Measurements from ENCODE around the gene ZBTB45. TPM values are rescaled to one million over a fixed set of nuclear protein-coding genes. Genes with fewer than 3 reads are reported as not detected.

Gene ZBTB45
- total and polyA plus RNA-seq, 9 of the 15 experiments (the other 6 are each of a cell fraction or from before 2014, with no cell fraction given), result 0.08 to 16.1 (median 1.8) TPM

DNA sequence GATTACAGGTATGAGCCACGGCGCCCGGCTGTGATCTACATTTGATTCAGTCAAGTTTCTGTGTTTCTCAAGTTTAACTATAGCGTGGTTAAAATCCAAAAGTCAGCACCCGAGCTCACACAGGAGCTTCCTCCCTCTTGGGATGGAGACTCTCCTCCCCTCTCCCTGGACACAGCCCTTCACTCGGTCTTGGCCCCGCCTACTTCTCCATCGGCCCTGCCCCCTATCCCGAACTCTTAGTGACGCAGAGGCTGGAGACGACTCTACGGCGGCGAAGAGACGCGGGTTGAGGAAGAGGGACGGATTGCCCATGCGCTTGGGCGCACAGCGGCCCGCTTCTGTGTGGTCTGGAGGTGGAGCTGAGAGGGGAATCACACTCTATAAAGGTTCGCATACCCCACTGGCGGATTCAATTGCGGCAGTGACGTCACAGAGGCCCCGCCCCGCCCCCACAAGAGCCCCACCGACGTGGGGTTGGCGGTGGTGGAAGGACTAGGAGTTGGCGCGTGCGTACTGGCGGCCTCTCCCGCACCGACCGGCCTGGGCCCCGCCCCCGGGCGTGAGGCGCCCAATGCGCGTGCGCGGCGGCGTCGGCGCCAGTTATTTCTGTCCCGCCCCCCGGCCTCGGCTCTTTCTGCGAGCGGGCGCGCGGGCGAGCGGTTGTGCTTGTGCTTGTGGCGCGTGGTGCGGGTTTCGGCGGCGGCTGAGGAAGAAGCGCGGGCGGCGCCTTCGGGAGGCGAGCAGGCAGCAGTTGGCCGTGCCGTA, 24.4 kb upstream of the ZBTB45 start, which contains the start of gene TRIM28 (continued):
- TF ChIP-seq, protein P1, sequence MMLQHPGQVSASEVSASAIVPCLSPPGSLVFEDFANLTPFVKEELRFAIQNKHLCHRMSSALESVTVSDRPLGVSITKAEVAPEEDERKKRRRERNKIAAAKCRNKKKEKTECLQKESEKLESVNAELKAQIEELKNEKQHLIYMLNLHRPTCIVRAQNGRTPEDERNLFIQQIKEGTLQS (IDR thresholded peaks at IDR 0.05), result peak; percentile 87
- TF ChIP-seq, protein P1 (CRISPR knock-in tag; conservative IDR thresholded peaks at IDR 0.05), result no peak
- TF ChIP-seq THRAP3 (IDR thresholded peaks at IDR 0.05; ENCODE audit: borderline replicate concordance) (no peak), LCOR (CRISPR knock-in tag; IDR thresholded peaks at IDR 0.05) (peak; percentile 84), CEBPB (tag; IDR thresholded peaks at IDR 0.05) (no peak), ZNF75A (CRISPR knock-in tag; IDR thresholded peaks at IDR 0.05) (no peak), RUNX1 (IDR thresholded peaks at IDR 0.05; ENCODE audit: low read depth) (no peak), ILK (tag; IDR thresholded peaks at IDR 0.05; ENCODE audit: borderline replicate concordance, low read depth) (no peak)
- TF ChIP-seq, protein P2, sequence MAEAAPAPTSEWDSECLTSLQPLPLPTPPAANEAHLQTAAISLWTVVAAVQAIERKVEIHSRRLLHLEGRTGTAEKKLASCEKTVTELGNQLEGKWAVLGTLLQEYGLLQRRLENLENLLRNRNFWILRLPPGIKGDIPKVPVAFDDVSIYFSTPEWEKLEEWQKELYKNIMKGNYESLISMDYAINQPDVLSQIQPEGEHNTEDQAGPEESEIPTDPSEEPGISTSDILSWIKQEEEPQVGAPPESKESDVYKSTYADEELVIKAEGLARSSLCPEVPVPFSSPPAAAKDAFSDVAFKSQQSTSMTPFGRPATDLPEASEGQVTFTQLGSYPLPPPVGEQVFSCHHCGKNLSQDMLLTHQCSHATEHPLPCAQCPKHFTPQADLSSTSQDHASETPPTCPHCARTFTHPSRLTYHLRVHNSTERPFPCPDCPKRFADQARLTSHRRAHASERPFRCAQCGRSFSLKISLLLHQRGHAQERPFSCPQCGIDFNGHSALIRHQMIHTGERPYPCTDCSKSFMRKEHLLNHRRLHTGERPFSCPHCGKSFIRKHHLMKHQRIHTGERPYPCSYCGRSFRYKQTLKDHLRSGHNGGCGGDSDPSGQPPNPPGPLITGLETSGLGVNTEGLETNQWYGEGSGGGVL (CRISPR knock-in tag; IDR thresholded peaks at IDR 0.05), result no peak
- TF ChIP-seq, protein P3, sequence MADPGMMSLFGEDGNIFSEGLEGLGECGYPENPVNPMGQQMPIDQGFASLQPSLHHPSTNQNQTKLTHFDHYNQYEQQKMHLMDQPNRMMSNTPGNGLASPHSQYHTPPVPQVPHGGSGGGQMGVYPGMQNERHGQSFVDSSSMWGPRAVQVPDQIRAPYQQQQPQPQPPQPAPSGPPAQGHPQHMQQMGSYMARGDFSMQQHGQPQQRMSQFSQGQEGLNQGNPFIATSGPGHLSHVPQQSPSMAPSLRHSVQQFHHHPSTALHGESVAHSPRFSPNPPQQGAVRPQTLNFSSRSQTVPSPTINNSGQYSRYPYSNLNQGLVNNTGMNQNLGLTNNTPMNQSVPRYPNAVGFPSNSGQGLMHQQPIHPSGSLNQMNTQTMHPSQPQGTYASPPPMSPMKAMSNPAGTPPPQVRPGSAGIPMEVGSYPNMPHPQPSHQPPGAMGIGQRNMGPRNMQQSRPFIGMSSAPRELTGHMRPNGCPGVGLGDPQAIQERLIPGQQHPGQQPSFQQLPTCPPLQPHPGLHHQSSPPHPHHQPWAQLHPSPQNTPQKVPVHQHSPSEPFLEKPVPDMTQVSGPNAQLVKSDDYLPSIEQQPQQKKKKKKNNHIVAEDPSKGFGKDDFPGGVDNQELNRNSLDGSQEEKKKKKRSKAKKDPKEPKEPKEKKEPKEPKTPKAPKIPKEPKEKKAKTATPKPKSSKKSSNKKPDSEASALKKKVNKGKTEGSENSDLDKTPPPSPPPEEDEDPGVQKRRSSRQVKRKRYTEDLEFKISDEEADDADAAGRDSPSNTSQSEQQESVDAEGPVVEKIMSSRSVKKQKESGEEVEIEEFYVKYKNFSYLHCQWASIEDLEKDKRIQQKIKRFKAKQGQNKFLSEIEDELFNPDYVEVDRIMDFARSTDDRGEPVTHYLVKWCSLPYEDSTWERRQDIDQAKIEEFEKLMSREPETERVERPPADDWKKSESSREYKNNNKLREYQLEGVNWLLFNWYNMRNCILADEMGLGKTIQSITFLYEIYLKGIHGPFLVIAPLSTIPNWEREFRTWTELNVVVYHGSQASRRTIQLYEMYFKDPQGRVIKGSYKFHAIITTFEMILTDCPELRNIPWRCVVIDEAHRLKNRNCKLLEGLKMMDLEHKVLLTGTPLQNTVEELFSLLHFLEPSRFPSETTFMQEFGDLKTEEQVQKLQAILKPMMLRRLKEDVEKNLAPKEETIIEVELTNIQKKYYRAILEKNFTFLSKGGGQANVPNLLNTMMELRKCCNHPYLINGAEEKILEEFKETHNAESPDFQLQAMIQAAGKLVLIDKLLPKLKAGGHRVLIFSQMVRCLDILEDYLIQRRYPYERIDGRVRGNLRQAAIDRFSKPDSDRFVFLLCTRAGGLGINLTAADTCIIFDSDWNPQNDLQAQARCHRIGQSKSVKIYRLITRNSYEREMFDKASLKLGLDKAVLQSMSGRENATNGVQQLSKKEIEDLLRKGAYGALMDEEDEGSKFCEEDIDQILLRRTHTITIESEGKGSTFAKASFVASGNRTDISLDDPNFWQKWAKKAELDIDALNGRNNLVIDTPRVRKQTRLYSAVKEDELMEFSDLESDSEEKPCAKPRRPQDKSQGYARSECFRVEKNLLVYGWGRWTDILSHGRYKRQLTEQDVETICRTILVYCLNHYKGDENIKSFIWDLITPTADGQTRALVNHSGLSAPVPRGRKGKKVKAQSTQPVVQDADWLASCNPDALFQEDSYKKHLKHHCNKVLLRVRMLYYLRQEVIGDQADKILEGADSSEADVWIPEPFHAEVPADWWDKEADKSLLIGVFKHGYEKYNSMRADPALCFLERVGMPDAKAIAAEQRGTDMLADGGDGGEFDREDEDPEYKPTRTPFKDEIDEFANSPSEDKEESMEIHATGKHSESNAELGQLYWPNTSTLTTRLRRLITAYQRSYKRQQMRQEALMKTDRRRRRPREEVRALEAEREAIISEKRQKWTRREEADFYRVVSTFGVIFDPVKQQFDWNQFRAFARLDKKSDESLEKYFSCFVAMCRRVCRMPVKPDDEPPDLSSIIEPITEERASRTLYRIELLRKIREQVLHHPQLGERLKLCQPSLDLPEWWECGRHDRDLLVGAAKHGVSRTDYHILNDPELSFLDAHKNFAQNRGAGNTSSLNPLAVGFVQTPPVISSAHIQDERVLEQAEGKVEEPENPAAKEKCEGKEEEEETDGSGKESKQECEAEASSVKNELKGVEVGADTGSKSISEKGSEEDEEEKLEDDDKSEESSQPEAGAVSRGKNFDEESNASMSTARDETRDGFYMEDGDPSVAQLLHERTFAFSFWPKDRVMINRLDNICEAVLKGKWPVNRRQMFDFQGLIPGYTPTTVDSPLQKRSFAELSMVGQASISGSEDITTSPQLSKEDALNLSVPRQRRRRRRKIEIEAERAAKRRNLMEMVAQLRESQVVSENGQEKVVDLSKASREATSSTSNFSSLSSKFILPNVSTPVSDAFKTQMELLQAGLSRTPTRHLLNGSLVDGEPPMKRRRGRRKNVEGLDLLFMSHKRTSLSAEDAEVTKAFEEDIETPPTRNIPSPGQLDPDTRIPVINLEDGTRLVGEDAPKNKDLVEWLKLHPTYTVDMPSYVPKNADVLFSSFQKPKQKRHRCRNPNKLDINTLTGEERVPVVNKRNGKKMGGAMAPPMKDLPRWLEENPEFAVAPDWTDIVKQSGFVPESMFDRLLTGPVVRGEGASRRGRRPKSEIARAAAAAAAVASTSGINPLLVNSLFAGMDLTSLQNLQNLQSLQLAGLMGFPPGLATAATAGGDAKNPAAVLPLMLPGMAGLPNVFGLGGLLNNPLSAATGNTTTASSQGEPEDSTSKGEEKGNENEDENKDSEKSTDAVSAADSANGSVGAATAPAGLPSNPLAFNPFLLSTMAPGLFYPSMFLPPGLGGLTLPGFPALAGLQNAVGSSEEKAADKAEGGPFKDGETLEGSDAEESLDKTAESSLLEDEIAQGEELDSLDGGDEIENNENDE (IDR thresholded peaks at IDR 0.05; ENCODE audit: low read depth, low read length), result no peak
- TF ChIP-seq, protein P4, sequence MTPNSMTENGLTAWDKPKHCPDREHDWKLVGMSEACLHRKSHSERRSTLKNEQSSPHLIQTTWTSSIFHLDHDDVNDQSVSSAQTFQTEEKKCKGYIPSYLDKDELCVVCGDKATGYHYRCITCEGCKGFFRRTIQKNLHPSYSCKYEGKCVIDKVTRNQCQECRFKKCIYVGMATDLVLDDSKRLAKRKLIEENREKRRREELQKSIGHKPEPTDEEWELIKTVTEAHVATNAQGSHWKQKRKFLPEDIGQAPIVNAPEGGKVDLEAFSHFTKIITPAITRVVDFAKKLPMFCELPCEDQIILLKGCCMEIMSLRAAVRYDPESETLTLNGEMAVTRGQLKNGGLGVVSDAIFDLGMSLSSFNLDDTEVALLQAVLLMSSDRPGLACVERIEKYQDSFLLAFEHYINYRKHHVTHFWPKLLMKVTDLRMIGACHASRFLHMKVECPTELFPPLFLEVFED (CRISPR knock-in tag; conservative IDR thresholded peaks at IDR 0.05), result no peak

Measured in K562 (cell line).